HG02798 (cell line): Measurements from ENCODE around the gene SLC19A1.

Experiments used
- ATAC-seq: cut with Tn5 transposase; IDR thresholded peaks from one replicate; pipeline ENCODE4 v1.9.1; 2021; ENCODE audit warnings: mild to moderate bottlenecking; ENCODE audit not compliant: unreplicated experiment, poor library complexity

Gene SLC19A1

GRCh38 chr21:45523411-45524101 is 18.7 kb downstream of the SLC19A1 start:
- no peak for ATAC-seq

DNA sequence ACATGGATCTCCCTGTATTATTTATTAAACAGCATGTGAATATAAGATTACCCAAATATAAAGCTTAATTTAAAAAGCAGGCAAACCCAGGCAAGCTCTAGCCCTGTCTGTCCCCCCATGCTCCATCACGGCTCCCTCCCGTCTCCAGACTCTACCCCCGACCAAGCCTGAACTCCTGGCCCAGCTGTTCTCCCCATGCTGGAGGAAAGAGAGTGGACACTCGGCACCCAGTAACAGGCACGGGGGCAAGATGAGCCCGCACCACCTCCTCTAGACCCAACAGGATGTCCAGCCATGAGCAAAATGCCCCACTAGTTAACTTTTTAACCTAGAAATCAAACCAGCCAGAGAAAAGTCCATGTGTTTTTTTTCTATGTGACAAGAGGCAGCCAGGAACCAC is 19.3 kb downstream of the SLC19A1 start:
- no peak for ATAC-seq

DNA sequence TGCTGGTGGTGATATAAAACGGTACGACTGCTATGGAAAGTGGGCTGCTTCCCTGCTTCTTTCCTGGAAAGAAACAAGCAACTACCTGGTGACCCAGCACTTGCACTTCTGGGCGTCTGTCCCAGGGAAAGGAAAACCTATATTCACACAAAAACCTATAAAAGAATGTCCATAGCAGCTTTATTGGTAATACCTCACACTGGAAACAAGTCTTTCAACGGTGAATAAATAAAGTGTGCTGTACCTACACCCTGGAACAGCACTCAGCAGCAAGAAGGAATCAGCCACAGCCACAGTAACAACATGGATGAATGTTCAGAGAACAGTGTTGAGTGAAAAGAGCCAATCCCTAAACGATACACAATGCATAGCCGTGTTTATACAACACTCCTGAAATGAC is 19.9 kb downstream of the SLC19A1 start:
- ATAC-seq: no peak

DNA sequence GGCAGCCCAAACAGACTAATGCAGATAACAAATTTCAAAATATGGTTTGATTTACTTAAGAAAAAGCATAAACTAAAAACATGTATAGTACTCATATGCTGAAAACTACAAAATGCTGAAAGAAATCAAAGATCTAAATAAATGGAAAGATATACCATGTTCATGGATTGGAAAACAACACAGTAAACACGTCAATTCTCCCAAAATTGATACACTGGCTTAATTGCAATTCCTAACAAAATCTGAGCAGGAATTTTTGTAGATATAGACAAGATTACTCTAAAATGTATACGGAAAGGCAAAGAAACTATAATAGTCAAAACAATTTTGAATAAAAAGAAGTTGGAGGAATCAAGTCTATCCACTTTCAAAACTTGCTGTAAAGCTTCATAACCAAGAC is 21.0 kb downstream of the SLC19A1 start:
- ATAC-seq: no peak

GRCh38 chr21:45519182-45519581 is 23.1 kb downstream of the SLC19A1 start:
- ATAC-seq: no peak

DNA sequence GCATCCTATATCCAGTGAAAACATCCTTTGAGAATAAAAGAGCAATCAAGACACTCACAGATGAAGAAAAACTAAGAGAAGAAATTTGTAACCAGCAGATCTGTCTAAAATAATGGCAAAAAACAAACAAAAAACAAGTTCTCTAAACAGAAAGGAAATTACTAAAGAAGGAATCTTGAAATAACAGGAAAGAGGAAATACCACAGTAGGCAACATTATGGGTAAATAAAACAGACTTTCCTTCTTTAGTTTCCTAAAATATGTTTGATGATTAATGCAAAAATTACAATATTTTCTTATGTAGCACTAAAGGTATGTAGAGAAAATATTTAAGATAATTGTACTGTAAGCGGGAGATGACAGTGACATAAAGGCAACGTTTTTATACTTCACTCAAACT is 23.5 kb downstream of the SLC19A1 start:
- ATAC-seq: no peak

GRCh38 chr21:45517249-45518065 is 24.8 kb downstream of the SLC19A1 start:
- ATAC-seq: no peak

DNA sequence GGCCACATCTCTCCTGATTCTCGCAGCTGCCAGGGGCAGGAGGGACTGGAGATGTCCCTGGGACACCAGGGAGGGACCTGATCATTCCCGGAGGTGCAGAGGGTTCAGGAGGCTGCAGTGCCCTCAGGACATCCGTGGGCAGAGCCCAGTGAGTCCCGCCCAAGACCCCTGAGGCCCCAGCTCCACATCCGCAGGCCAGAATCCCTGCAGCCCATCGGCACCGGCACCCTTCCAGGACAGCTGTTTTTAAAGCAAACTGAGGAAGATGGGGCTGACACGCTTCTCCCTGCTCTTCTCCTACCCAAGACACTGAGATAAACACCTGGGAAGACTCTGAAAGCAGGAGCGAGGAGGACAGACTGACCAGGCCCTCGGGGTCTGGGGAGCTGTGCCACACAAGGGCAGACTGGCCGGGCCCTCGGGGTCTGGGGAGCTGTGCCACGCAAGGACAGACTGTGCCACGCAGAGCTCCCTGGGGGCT is 25.5 kb downstream of the SLC19A1 start:
- no peak for ATAC-seq

DNA sequence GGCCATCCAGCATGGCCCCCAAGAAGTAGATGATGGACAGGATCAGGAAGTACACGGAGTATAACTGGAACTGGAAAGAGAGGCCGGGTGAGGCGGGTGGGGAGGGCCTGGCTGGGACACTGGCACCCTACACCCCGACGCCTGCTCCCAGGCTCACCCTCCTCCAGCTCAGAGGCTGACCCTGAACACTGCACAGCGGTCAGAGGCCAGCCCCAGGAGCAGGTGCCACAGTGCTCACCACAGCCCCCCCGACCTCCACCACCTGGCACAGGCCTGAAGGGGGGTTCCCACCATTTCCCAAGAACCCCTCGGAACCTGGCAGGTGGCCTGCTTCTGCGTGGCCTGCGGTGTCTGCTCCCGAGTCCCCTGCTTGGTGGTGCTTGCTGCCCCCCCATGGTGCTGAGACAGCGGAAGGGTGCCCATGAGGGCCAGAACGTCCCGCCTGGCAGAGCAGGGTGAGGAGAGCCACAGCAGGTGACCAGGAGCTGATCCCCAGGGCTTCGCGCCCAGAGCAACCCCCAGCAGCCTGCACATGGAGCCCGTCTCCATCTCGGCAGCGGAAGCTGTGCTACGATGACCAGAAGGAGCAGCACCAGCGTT is 26.1 kb downstream of the SLC19A1 start:
- no peak for ATAC-seq

DNA sequence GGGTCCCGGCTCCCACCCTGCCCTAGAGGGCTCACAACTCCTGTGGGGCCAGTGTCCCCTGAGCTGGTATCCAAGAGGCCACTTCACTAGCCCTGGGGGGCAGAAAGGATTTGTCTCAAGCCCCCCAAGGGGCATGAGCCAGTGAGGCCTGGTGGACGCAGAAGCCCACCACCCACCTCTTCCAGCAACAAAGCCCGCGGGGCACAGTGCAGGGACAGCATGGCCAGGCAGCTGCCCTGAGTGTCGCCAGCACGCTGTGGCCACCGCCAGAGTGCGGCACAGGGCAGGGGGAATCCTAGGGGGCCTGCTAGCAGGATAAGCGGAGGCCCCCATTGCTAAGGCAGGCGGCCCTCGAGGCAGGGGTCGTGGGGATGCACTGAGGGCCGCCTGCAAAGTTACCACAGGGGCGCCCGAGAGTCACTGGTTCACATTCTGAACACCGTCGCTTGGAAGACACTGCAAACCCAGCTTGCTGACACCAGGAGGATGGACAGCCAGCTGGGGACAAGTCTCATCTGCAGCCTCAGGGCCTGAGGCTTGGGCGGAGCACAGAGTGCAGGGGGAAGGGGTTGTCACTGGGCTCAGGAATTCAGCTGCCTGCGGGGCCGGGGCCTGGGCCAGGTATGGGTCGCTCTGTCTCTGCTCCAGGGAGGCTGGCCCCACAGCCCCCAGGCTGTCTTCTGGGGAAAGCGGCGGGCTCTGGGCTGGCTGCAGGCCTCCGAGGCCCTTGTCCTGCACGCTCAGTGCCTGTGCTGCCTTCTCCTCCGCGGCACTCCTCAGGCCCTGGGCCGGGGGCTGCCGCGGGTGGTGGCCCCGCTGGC is 26.8 kb downstream of the SLC19A1 start:
- no peak for ATAC-seq

GRCh38 chr21:45514311-45515021 is 27.8 kb downstream of the SLC19A1 start:
- ATAC-seq: no peak

GRCh38 chr21:45513741-45514310 is 28.4 kb downstream of the SLC19A1 start:
- ATAC-seq: no peak

GRCh38 chr21:45513003-45513717 is 29.1 kb downstream of the SLC19A1 start:
- ATAC-seq: no peak

- ATAC-seq: no peak
These were observed 29.6 kb downstream of the SLC19A1 start for GRCh38 chr21:45512626-45513002.

GRCh38 chr21:45511661-45512431 is 30.4 kb downstream of the SLC19A1 start:
- ATAC-seq: no peak

GRCh38 chr21:45511007-45511406 is 31.2 kb downstream of the SLC19A1 start:
- ATAC-seq: no peak

GRCh38 chr21:45510466-45510955 is 31.7 kb downstream of the SLC19A1 start:
- ATAC-seq: no peak
